Activated naive CD4-positive, alpha-beta T cell treated with anti-CD3 and anti-CD28 coated beads for 36 hours (primary cell): Measurements from ENCODE around the gene SCLT1. TPM values are rescaled to one million over a fixed set of nuclear protein-coding genes. Genes with fewer than 3 reads are reported as not detected.

ENCODE experiments used
- CTCF ChIA-PET: fragments of 350-600 bp; sonication (Branson Sonifier 250); formaldehyde crosslinking; loops from one replicate; lab custom pipeline; 2021; ENCODE audit warnings: antibody characterized with exemption; lab: Charles Lee
- DNase-seq: peaks from one replicate; pipeline ENCODE4 v3.0.0-alpha.2; 2020
- H3K27ac Mint-ChIP-seq: one replicate; pipeline ENCODE4 v1.8.0; 2021; ENCODE audit warnings: mild to moderate bottlenecking, mixed read lengths
- H3K27me3 Mint-ChIP-seq: one replicate; pipeline ENCODE4 v1.8.0; 2021; ENCODE audit warnings: low read depth, mixed read lengths
- H3K36me3 Mint-ChIP-seq: one replicate; pipeline ENCODE4 v1.8.0; 2021; ENCODE audit warnings: low read depth, mixed read lengths
- H3K4me1 Mint-ChIP-seq: one replicate; pipeline ENCODE4 v1.8.0; 2021; ENCODE audit warnings: low read depth, mixed read lengths
- H3K4me3 Mint-ChIP-seq: one replicate; pipeline ENCODE4 v1.8.0; 2021; ENCODE audit warnings: mild to moderate bottlenecking, moderate library complexity, mixed read lengths
- H3K9me3 Mint-ChIP-seq: one replicate; pipeline ENCODE4 v1.8.0; 2021; ENCODE audit warnings: mixed read lengths
- intact Hi-C: fragments of 100-400 bp; cut with micrococcal nuclease; formaldehyde crosslinking; loops from one replicate; pipeline ENCODE4 v1.15.1; 2023
- total RNA-seq, 2 experiments: library from RNA; stranded (reverse); gene quantifications; one replicate each; pipeline ENCODE4 v1.2.3, GENCODE V29; 2021

Gene SCLT1
- total RNA-seq, 2 experiments from 2014 or later = 20.3 to 21.1 TPM

GRCh38 chr4:128946916-128947315 is 146.4 kb downstream of the SCLT1 start:
- no peak for DNase-seq
- Mint-ChIP-seq H3K27me3 (no peaks in the 10 kb centered on the region), H3K27ac (no peak overlapping the region), H3K4me1 (no peaks in the 10 kb centered on the region), H3K9me3 (no peaks in the 10 kb centered on the region), H3K36me3 (peaks cover 23% of the 10 kb centered on the region), H3K4me3 (no peak overlapping the region)
- intact Hi-C loops = no loop called here
- CTCF ChIA-PET = interaction anchor here (1.2 kb wide), 1 partner anchor 493 kb away, joined by 4 read pairs; no protein-coding TSS in a partner anchor

GRCh38 chr4:128942607-128943006 is 150.7 kb downstream of the SCLT1 start:
- Mint-ChIP-seq H3K36me3 (peaks cover 29% of the 10 kb centered on the region), H3K9me3 (no peaks in the 10 kb centered on the region), H3K27ac (no peak overlapping the region), H3K4me3 (no peak overlapping the region), H3K27me3 (no peaks in the 10 kb centered on the region), H3K4me1 (no peaks in the 10 kb centered on the region)
- intact Hi-C loops = no loop called here
- no peak for DNase-seq
- CTCF ChIA-PET = no interaction called here

GRCh38 chr4:128940971-128941370 is 152.4 kb downstream of the SCLT1 start:
- CTCF ChIA-PET = no interaction called here
- H3K27me3 Mint-ChIP-seq = no peaks in the 10 kb centered on the region
- intact Hi-C loops = no loop called here
- no peak for DNase-seq
- H3K36me3 Mint-ChIP-seq = peaks cover 30% of the 10 kb centered on the region
- no peak overlapping the region for H3K4me3 Mint-ChIP-seq
- H3K4me1 Mint-ChIP-seq = no peaks in the 10 kb centered on the region
- H3K27ac Mint-ChIP-seq = no peak overlapping the region
- H3K9me3 Mint-ChIP-seq = no peaks in the 10 kb centered on the region

- no peaks in the 10 kb centered on the region for H3K27me3 Mint-ChIP-seq
- CTCF ChIA-PET = no interaction called here
- intact Hi-C loops = no loop called here
- peaks cover 22% of the 10 kb centered on the region for H3K36me3 Mint-ChIP-seq
- no peak overlapping the region for H3K4me3 Mint-ChIP-seq
- no peak overlapping the region for H3K27ac Mint-ChIP-seq
- H3K4me1 Mint-ChIP-seq = no peaks in the 10 kb centered on the region
- no peak for DNase-seq
- no peaks in the 10 kb centered on the region for H3K9me3 Mint-ChIP-seq
These were observed 163.3 kb downstream of the SCLT1 start for GRCh38 chr4:128930051-128930450.

GRCh38 chr4:128924951-128925350 is 168.4 kb downstream of the SCLT1 start:
- no peaks in the 10 kb centered on the region for H3K27me3 Mint-ChIP-seq
- CTCF ChIA-PET = interaction anchor here (0.6 kb wide), 1 partner anchor 67 kb away, joined by 3 read pairs; no protein-coding TSS in a partner anchor
- no peaks in the 10 kb centered on the region for H3K9me3 Mint-ChIP-seq
- H3K4me3 Mint-ChIP-seq = no peak overlapping the region
- H3K27ac Mint-ChIP-seq = no peak overlapping the region
- DNase-seq = no peak
- peaks cover 22% of the 10 kb centered on the region for H3K36me3 Mint-ChIP-seq
- intact Hi-C loops = no loop called here
- no peaks in the 10 kb centered on the region for H3K4me1 Mint-ChIP-seq

GRCh38 chr4:128921954-128922353 is 171.4 kb downstream of the SCLT1 start:
- H3K36me3 Mint-ChIP-seq = peaks cover 15% of the 10 kb centered on the region
- intact Hi-C loops = no loop called here
- CTCF ChIA-PET = no interaction called here
- peaks cover 15% of the 10 kb centered on the region for H3K4me1 Mint-ChIP-seq
- H3K27me3 Mint-ChIP-seq = no peaks in the 10 kb centered on the region
- DNase-seq = no peak
- H3K27ac Mint-ChIP-seq = no peak overlapping the region
- H3K4me3 Mint-ChIP-seq = no peak overlapping the region
- no peaks in the 10 kb centered on the region for H3K9me3 Mint-ChIP-seq

- DNase-seq = no peak
- CTCF ChIA-PET = no interaction called here
These were observed 175.6 kb downstream of the SCLT1 start for GRCh38 chr4:128917781-128918180.

GRCh38 chr4:128916832-128917231 is 176.5 kb downstream of the SCLT1 start:
- no peaks in the 10 kb centered on the region for H3K27me3 Mint-ChIP-seq
- intact Hi-C loops = no loop called here
- H3K4me3 Mint-ChIP-seq = no peak overlapping the region
- no peak overlapping the region for H3K27ac Mint-ChIP-seq
- peaks cover 15% of the 10 kb centered on the region for H3K4me1 Mint-ChIP-seq
- no peaks in the 10 kb centered on the region for H3K9me3 Mint-ChIP-seq
- no peaks in the 10 kb centered on the region for H3K36me3 Mint-ChIP-seq
- no peak for DNase-seq
- CTCF ChIA-PET = interaction anchor here (0.7 kb wide), 1 partner anchor 178 kb away, joined by 3 read pairs; no protein-coding TSS in a partner anchor

More at GRCh38 chr4:128917781-128918180, 175.6 kb downstream of the SCLT1 start:
- no peaks in the 10 kb centered on the region for H3K27me3 Mint-ChIP-seq
- no peak overlapping the region for H3K27ac Mint-ChIP-seq
- H3K4me3 Mint-ChIP-seq = no peak overlapping the region
- intact Hi-C loops = no loop called here
- peaks cover 3% of the 10 kb centered on the region for H3K36me3 Mint-ChIP-seq
- H3K4me1 Mint-ChIP-seq = peaks cover 15% of the 10 kb centered on the region
- H3K9me3 Mint-ChIP-seq = no peaks in the 10 kb centered on the region

GRCh38 chr4:128915544-128915943 is 177.8 kb downstream of the SCLT1 start:
- CTCF ChIA-PET = no interaction called here
- no peaks in the 10 kb centered on the region for H3K36me3 Mint-ChIP-seq
- no peak overlapping the region for H3K27ac Mint-ChIP-seq
- H3K9me3 Mint-ChIP-seq = no peaks in the 10 kb centered on the region
- no peak for DNase-seq
- H3K4me1 Mint-ChIP-seq = peaks cover 15% of the 10 kb centered on the region
- intact Hi-C loops = no loop called here
- H3K4me3 Mint-ChIP-seq = no peak overlapping the region
- H3K27me3 Mint-ChIP-seq = no peaks in the 10 kb centered on the region

- CTCF ChIA-PET = no interaction called here
- Mint-ChIP-seq H3K27ac (no peak overlapping the region), H3K36me3 (no peaks in the 10 kb centered on the region), H3K27me3 (no peaks in the 10 kb centered on the region), H3K4me3 (no peak overlapping the region), H3K4me1 (peaks cover 7% of the 10 kb centered on the region), H3K9me3 (no peaks in the 10 kb centered on the region)
- intact Hi-C loops = no loop called here
- no peak for DNase-seq
These were observed 180.1 kb downstream of the SCLT1 start for GRCh38 chr4:128913228-128913627.

GRCh38 chr4:128908735-128909134 is 184.6 kb downstream of the SCLT1 start:
- Mint-ChIP-seq H3K36me3 (no peaks in the 10 kb centered on the region), H3K9me3 (no peaks in the 10 kb centered on the region), H3K27ac (no peak overlapping the region), H3K27me3 (no peaks in the 10 kb centered on the region), H3K4me3 (no peak overlapping the region), H3K4me1 (no peaks in the 10 kb centered on the region)
- no peak for DNase-seq
- CTCF ChIA-PET = no interaction called here
- intact Hi-C loops = no loop called here

GRCh38 chr4:128907981-128908380 is 185.4 kb downstream of the SCLT1 start:
- no peak for DNase-seq
- Mint-ChIP-seq H3K9me3 (no peaks in the 10 kb centered on the region), H3K27me3 (no peaks in the 10 kb centered on the region), H3K27ac (no peak overlapping the region), H3K4me3 (no peak overlapping the region), H3K36me3 (no peaks in the 10 kb centered on the region), H3K4me1 (no peaks in the 10 kb centered on the region)
- intact Hi-C loops = no loop called here
- CTCF ChIA-PET = no interaction called here

- no peaks in the 10 kb centered on the region for H3K4me1 Mint-ChIP-seq
- H3K36me3 Mint-ChIP-seq = peaks cover 4% of the 10 kb centered on the region
- H3K27me3 Mint-ChIP-seq = no peaks in the 10 kb centered on the region
- no peaks in the 10 kb centered on the region for H3K9me3 Mint-ChIP-seq
- CTCF ChIA-PET = no interaction called here
- intact Hi-C loops = no loop called here
- no peak for DNase-seq
- no peak overlapping the region for H3K4me3 Mint-ChIP-seq
- no peak overlapping the region for H3K27ac Mint-ChIP-seq
These were observed 186.8 kb downstream of the SCLT1 start for GRCh38 chr4:128906581-128906980.
